Measurements from ENCODE around the gene MAFG. TPM values are rescaled to one million over a fixed set of nuclear protein-coding genes. Genes with fewer than 3 reads are reported as not detected.

Gene MAFG
- polyA plus RNA-seq, 6 donors from 2014 or later = 3.4 to 6.7 (median 4.7) TPM

- Mint-ChIP-seq H3K4me1 (peaks cover 5 to 20% (median 14%) of the 10 kb centered on the region in 3 donors), H3K27ac (no peak overlapping the region), H3K27me3 (peaks cover 14 to 45% (median 22%) of the 10 kb centered on the region in 3 donors), H3K9me3 (no peaks in the 10 kb centered on the region), H3K4me3 (peak overlapping the region in 6 of 8 donors; percentile 18 to 72 (median 42)), H3K36me3 (no peaks in the 10 kb centered on the region)
- ATAC-seq (ENCODE audit: low read depth in 2 of 2) = no peak
- DNase-seq = no peak
These were observed 35.2 kb upstream of the MAFG start for GRCh38 chr17:81962499-81963441.

- Mint-ChIP-seq H3K27ac (no peak overlapping the region), H3K36me3 (no peaks in the 10 kb centered on the region)
- ATAC-seq (ENCODE audit: low read depth in 2 of 2) = no peak
These were observed 34.3 kb upstream of the MAFG start for GRCh38 chr17:81961521-81962498.

GRCh38 chr17:81961087-81961511 is 33.6 kb upstream of the MAFG start, which contains the start of gene NOTUM:
TSS of gene NOTUM (minus strand) at chr17:81961187. CDS start at chr17:81960909, 278 bp downstream.
- H3K4me3 Mint-ChIP-seq = peak within 1 kb of the TSS in 4 of 8 donors; percentile 30 to 72 (median 55)
- no peak within 1 kb of the TSS for H3K27ac Mint-ChIP-seq
- no peaks in the 10 kb centered on the region for H3K9me3 Mint-ChIP-seq
- peaks cover 18 to 51% (median 31%) of the 10 kb centered on the region in 3 donors for H3K27me3 Mint-ChIP-seq
- DNase-seq (no peak), ATAC-seq (ENCODE audit: low read depth in 2 of 2) (no peak)
- H3K4me1 Mint-ChIP-seq = peaks cover 0 to 9% (median 6%) of the 10 kb centered on the region in 3 donors
- no peaks in the 10 kb centered on the region for H3K36me3 Mint-ChIP-seq

More at GRCh38 chr17:81961521-81962498, 34.3 kb upstream of the MAFG start:
- Mint-ChIP-seq H3K27me3 (peaks cover 18 to 54% (median 31%) of the 10 kb centered on the region in 3 donors), H3K4me1 (peaks cover 5 to 14% (median 13%) of the 10 kb centered on the region in 3 donors), H3K4me3 (peak overlapping the region in 6 of 8 donors; percentile 18 to 72 (median 42)), H3K9me3 (no peaks in the 10 kb centered on the region)
- no peak for DNase-seq

GRCh38 chr17:81960130-81960958 is 32.8 kb upstream of the MAFG start:
- Mint-ChIP-seq H3K9me3 (no peaks in the 10 kb centered on the region), H3K4me3 (peak overlapping the region in 3 of 8 donors; percentile 40 to 70 (median 65)), H3K4me1 (peaks cover 0 to 8% (median 5%) of the 10 kb centered on the region in 3 donors), H3K27ac (no peak overlapping the region), H3K36me3 (no peaks in the 10 kb centered on the region), H3K27me3 (peaks cover 18 to 51% (median 31%) of the 10 kb centered on the region in 3 donors)
- DNase-seq = no peak
- no peak for ATAC-seq (ENCODE audit: low read depth in 2 of 2)

GRCh38 chr17:81959362-81960129 is 32.0 kb upstream of the MAFG start:
- H3K9me3 Mint-ChIP-seq = no peaks in the 10 kb centered on the region
- peak overlapping the region in 1 of 6 donors; percentile 92 for H3K27ac Mint-ChIP-seq

GRCh38 chr17:81958633-81959342 is 31.3 kb upstream of the MAFG start:
- no peak for ATAC-seq (ENCODE audit: low read depth in 2 of 2)
- peaks cover 18 to 51% (median 23%) of the 10 kb centered on the region in 3 donors for H3K27me3 Mint-ChIP-seq
- H3K4me3 Mint-ChIP-seq = peak overlapping the region; percentile 15 to 88 (median 72)
- H3K9me3 Mint-ChIP-seq = no peaks in the 10 kb centered on the region
- H3K36me3 Mint-ChIP-seq = no peaks in the 10 kb centered on the region
- peak overlapping the region in 1 of 6 donors; percentile 92 for H3K27ac Mint-ChIP-seq
- no peak for DNase-seq
- peaks cover 0 to 8% (median 5%) of the 10 kb centered on the region in 3 donors for H3K4me1 Mint-ChIP-seq

More at GRCh38 chr17:81959362-81960129, 32.0 kb upstream of the MAFG start:
- Mint-ChIP-seq H3K36me3 (no peaks in the 10 kb centered on the region), H3K27me3 (peaks cover 18 to 57% (median 28%) of the 10 kb centered on the region in 3 donors), H3K4me1 (peaks cover 0 to 8% (median 5%) of the 10 kb centered on the region in 3 donors), H3K4me3 (peak overlapping the region in 7 of 8 donors; percentile 39 to 88 (median 74))
- ATAC-seq (ENCODE audit: low read depth in 2 of 2) (peak; percentile 96), DNase-seq (peak; percentile 83)

GRCh38 chr17:81957691-81958432 is 30.3 kb upstream of the MAFG start:
- no peaks in the 10 kb centered on the region for H3K9me3 Mint-ChIP-seq
- ATAC-seq (ENCODE audit: low read depth in 2 of 2) = no peak
- peaks cover 14 to 42% (median 23%) of the 10 kb centered on the region in 3 donors for H3K27me3 Mint-ChIP-seq
- H3K36me3 Mint-ChIP-seq = no peaks in the 10 kb centered on the region
- DNase-seq = no peak
- peak overlapping the region in 1 of 6 donors; percentile 76 for H3K27ac Mint-ChIP-seq
- H3K4me1 Mint-ChIP-seq = peaks cover 0 to 8% (median 5%) of the 10 kb centered on the region in 3 donors
- peak overlapping the region in 4 of 8 donors; percentile 45 to 74 (median 66) for H3K4me3 Mint-ChIP-seq

GRCh38 chr17:81956607-81957589 is 29.4 kb upstream of the MAFG start:
- no peaks in the 10 kb centered on the region for H3K36me3 Mint-ChIP-seq
- no peaks in the 10 kb centered on the region for H3K9me3 Mint-ChIP-seq
- peaks cover 9 to 34% (median 23%) of the 10 kb centered on the region in 3 donors for H3K27me3 Mint-ChIP-seq
- no peak for ATAC-seq (ENCODE audit: low read depth in 2 of 2)
- peak overlapping the region in 2 of 8 donors; percentile 45 to 63 for H3K4me3 Mint-ChIP-seq
- peak overlapping the region in 1 of 6 donors; percentile 76 for H3K27ac Mint-ChIP-seq
- no peak for DNase-seq
- peaks cover 0 to 8% (median 5%) of the 10 kb centered on the region in 3 donors for H3K4me1 Mint-ChIP-seq

GRCh38 chr17:81955756-81956544 is 28.4 kb upstream of the MAFG start:
- ATAC-seq (ENCODE audit: low read depth in 2 of 2) = no peak
- Mint-ChIP-seq H3K36me3 (no peaks in the 10 kb centered on the region), H3K27ac (no peak overlapping the region), H3K4me1 (peaks cover 0 to 8% (median 5%) of the 10 kb centered on the region in 3 donors), H3K27me3 (peaks cover 9 to 34% (median 23%) of the 10 kb centered on the region in 3 donors), H3K9me3 (peaks cover 0 to 2% (median 0%) of the 10 kb centered on the region in 7 donors), H3K4me3 (peak overlapping the region in 1 of 8 donors; percentile 29)
- DNase-seq = no peak

Data from naive B cell (primary cell).